Gastroesophageal sphincter (tissue), 4 donors: ENCODE results near the gene INPP5A. TPM values are rescaled to one million over a fixed set of nuclear protein-coding genes. Genes with fewer than 3 reads are reported as not detected.

Experiments used
- ATAC-seq: fragments of 150-250 bp; one replicate; pipeline ENCODE4 v1.9.1; 2016; ENCODE audit warnings: mild to moderate bottlenecking, moderate library complexity
- H3K27ac ChIP-seq, 4 donors: fragments of 200-600 bp; sonication (generic) in 3 of 4; 1 replicate in 3 of 4; 2 replicates in 1 of 4; pipeline ENCODE4 v1.5.1; 2016 to 2019
- H3K27me3 ChIP-seq: fragments of 200-600 bp; sonication (generic); one replicate; pipeline ENCODE4 v1.5.1; 2019
- H3K36me3 ChIP-seq, 2 donors: fragments of 200-600 bp; sonication (generic); one replicate each; pipeline ENCODE4 v1.5.1; 2019; ENCODE audit warnings: control low read depth in 1 of 2
- H3K4me1 ChIP-seq, 3 donors: fragments of 200-600 bp; sonication (generic); 1 replicate in 2 of 3; 2 replicates in 1 of 3; pipeline ENCODE4 v1.5.1; 2016 to 2019; ENCODE audit warnings: control low read depth in 2 of 3
- H3K4me3 ChIP-seq, 2 donors: fragments of 200-600 bp; sonication (generic); one replicate each; pipeline ENCODE4 v1.5.1; 2019; ENCODE audit warnings: mild to moderate bottlenecking in 1 of 2, moderate library complexity in 1 of 2
- H3K9me3 ChIP-seq, 3 donors: fragments of 200-600 bp; sonication (generic); one replicate each; pipeline ENCODE4 v1.5.1; 2017 to 2019; ENCODE audit warnings: control low read depth in 2 of 3
- CTCF ChIP-seq, 4 experiments: fragments of 200-600 bp in 2 of 4; fragments of 450-650 bp in 2 of 4; sonication (generic) in 1 of 4; IDR thresholded peaks; one replicate each; pipeline ENCODE4 v1.5.1; 2017 to 2019; ENCODE audit warnings: antibody characterized with exemption in 4 of 4, mild to moderate bottlenecking in 2 of 4, moderate library complexity in 2 of 4
- EP300 ChIP-seq: sonication (generic); formaldehyde crosslinking; IDR thresholded peaks from one replicate; pipeline ENCODE4 v1.6.1; 2017; ENCODE audit warnings: antibody characterized with exemption, mild to moderate bottlenecking
- POLR2A ChIP-seq, 2 donors: fragments of 450-650 bp; IDR thresholded peaks; one replicate each; pipeline ENCODE4 v1.6.1; 2017; ENCODE audit warnings: antibody characterized with exemption in 2 of 2, mild to moderate bottlenecking in 2 of 2, moderate library complexity in 1 of 2
- POLR2AphosphoS5 ChIP-seq: sonication (generic); formaldehyde crosslinking; IDR thresholded peaks from one replicate; pipeline ENCODE4 v1.6.1; 2017; ENCODE audit warnings: antibody characterized with exemption
- WGBS, 2 donors: methylation state at CpG; one replicate each; pipeline ENCODE4 v1.1.5; 2018; ENCODE audit warnings: low coverage in 1 of 2; 5-methylcytosine and 5-hydroxymethylcytosine counted together
- total RNA-seq, 4 donors: library from RNA; depleted of rRNA; stranded (reverse); fragments of >200 nt; gene quantifications; one replicate each; pipeline ENCODE4 v1.1.0, GENCODE V29; 2016

INPP5A gene
- total RNA-seq, 4 donors from 2014 or later: 111 to 288 (median 215) TPM

DNA sequence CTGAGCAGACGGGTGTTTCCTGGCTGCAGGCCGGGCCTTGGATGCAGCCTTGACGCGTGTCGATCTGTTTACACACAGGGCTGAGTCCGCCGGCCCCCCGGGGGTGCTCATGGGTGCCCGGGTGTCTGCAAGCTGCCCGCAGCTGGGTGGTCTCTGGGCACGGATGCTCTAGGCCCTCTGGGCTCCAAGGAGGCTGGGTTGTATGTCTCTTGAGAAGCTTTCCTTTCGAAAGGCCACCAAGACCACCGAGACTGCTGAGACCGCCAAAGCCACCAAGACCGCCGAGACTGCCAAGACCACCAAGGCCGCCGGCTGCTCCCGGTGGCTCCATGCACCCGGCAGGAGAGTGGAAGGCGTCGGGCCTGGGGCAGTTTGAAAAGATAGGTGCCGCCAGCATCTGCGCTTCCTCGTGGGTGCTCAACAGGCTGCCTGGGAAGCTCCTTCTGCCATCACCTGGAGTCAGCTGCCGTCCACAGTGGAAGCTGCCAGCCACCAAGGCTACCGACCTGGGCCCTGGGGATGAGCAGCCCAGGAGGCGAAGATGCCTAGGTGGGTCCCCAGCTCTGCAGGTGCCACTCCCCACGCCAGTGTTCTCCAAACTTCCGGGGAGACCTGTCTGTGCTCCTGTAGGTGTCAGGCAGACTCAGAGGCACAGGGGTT lies 121.1 kb downstream of the INPP5A start:
- no peak for ATAC-seq
- Histone ChIP-seq H3K36me3 (peaks cover 0 to 64% of the 10 kb centered on the region in 2 donors), H3K27ac (no peak overlapping the region), H3K4me3 (no peak overlapping the region), H3K4me1 (peaks cover 0 to 46% (median 7%) of the 10 kb centered on the region in 3 donors), H3K27me3 (no peaks in the 10 kb centered on the region), H3K9me3 (no peaks in the 10 kb centered on the region)
- TF ChIP-seq POLR2A (IDR thresholded peaks at IDR 0.05) (no peak), EP300 (no peak), POLR2AphosphoS5 (no peak), CTCF (IDR thresholded peaks at IDR 0.05) (no peak)
- 100% methylated on average over 1 of the region's 30 CpGs; no CpG with 5 or more reads in 1 of the 2 donors for WGBS, 2 donors

- H3K9me3 ChIP-seq: no peaks in the 10 kb centered on the region
Observed at GRCh38 chr10:132659206-132660091, 121.9 kb downstream of the INPP5A start.

DNA sequence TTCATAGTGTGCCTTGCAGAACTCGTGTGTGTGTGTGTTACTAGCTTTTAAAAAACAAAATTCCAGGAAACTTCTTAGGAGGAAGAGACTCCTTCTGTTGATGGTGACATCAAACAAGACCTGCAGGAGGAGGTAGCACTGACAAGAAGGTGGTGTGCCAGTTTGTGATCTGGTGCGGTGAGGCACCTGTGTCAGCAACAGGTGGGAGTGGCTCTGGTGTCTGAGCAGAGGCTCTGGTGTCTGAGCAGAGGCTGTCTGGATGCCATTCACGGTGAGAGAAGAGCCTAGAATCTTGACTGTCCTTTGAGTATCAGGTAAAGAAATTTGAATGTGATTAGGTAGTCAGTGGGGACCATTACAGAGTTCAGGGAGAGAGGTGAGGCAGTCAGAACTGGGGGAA lies 122.8 kb downstream of the INPP5A start:
- 86 to 91% methylated on average over 2 to 3 of the region's 3 CpGs for WGBS, 2 donors

More at GRCh38 chr10:132659206-132660091, 121.9 kb downstream of the INPP5A start:
- Histone ChIP-seq H3K4me1 (peaks cover 0 to 41% (median 6%) of the 10 kb centered on the region in 3 donors), H3K27me3 (no peaks in the 10 kb centered on the region), H3K36me3 (peaks cover 0 to 56% of the 10 kb centered on the region in 2 donors), H3K4me3 (no peak overlapping the region), H3K27ac (no peak overlapping the region)
- no peak for TF ChIP-seq POLR2AphosphoS5
- no peak for TF ChIP-seq POLR2A (IDR thresholded peaks at IDR 0.05)
- peak; percentile 54 for ATAC-seq
- WGBS, 2 donors: 83 to 96% methylated on average over 13 to 15 of the region's 35 CpGs

GRCh38 chr10:132662186-132662920 lies 124.8 kb downstream of the INPP5A start:
- no peak for ATAC-seq
- 63 to 74% methylated on average over 10 to 19 of the region's 19 CpGs for WGBS, 2 donors

More for the DNA sequence above, 122.8 kb downstream of the INPP5A start:
- Histone ChIP-seq H3K4me1 (peaks cover 0 to 38% (median 0%) of the 10 kb centered on the region in 3 donors), H3K36me3 (peaks cover 0 to 58% of the 10 kb centered on the region in 2 donors), H3K4me3 (no peak overlapping the region), H3K9me3 (no peaks in the 10 kb centered on the region), H3K27me3 (no peaks in the 10 kb centered on the region), H3K27ac (no peak overlapping the region)
- no peak for ATAC-seq
- TF ChIP-seq EP300: no peak
- TF ChIP-seq POLR2AphosphoS5: no peak
- TF ChIP-seq POLR2A (IDR thresholded peaks at IDR 0.05): no peak
- no peak for TF ChIP-seq CTCF (IDR thresholded peaks at IDR 0.05)

More at GRCh38 chr10:132662186-132662920, 124.8 kb downstream of the INPP5A start:
- Histone ChIP-seq H3K9me3 (no peaks in the 10 kb centered on the region), H3K27ac (peak overlapping the region in 1 of 4 donors; percentile 15), H3K27me3 (no peaks in the 10 kb centered on the region), H3K4me3 (no peak overlapping the region), H3K36me3 (peaks cover 0 to 38% of the 10 kb centered on the region in 2 donors), H3K4me1 (peaks cover 0 to 40% (median 0%) of the 10 kb centered on the region in 3 donors)
- TF ChIP-seq POLR2A (IDR thresholded peaks at IDR 0.05) (no peak), CTCF (IDR thresholded peaks at IDR 0.05) (no peak), POLR2AphosphoS5 (no peak), EP300 (no peak)
